ENCODE data around the gene TRNP1.
A peak's percentile ranks its signal among the peaks of the same experiment; 100 is the strongest.

TRNP1 gene

DNA sequence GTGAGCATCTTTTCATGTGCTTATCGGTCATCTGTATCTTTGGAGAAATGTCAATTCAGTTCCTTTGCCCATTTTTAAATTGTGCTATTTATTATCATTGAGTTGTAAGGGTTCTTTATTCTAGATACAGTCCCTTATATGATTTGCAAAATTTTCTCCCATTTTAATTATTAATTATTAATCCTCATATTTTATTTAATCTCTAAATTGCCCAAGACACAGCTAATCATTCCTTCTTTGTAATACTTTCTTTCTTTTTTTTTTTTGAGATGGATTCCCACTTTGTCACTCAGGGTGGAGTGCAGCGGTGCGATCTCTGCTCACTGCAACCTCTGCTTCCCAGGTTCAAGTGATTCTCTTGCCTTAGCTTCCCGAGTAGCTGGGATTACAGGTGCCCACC lies 32.2 kb downstream of the TRNP1 start:
- DNase-seq (ENCODE audit: low read depth in 1 of 2, low spot score in 1 of 2) = no peak

DNA sequence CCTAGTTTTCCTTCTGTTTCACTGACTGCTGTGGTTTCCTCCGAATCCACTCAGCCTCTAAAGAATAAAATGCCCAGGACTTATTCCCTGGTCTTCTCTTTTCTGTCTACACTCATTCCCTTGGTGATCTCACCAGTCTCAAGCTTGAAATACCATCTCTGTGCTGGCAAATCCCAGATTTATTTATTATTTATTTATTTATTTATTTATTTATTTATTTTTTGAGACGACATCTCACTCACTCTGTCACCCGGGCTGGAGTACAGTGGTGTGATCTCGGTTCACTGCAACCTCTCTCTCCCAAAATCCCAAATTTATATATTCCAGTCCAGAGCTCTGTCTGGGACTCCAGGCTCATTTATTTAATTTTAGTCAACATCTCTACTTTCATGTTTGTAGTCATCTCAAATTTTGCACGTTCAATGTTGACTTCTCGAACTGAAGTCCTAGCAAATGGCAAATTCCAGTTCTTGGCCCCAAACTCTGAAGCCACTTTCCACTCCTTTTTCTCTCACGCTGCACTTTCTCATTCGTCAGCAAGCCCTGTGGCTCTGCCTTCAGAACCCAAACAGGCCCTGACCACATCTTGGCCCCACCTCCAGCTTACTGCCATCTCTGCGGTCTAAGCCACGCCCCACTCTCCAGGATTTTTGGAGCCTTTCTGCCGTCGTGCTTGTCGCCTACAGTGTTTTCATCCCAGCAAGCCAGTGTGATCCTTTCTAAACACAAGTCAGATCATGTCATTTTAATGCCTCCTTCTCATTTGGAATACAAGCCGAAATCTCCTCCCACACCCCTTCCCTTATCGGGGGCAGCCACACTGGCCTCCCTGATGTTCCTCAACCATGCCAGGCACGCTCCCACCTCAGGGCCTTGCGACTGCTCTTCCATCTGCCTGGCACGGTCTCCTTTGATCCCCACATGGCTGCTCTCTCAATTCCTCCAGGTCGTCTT lies 33.4 kb downstream of the TRNP1 start:
- no peak for DNase-seq (ENCODE audit: low read depth in 1 of 2, low spot score in 1 of 2)

DNA sequence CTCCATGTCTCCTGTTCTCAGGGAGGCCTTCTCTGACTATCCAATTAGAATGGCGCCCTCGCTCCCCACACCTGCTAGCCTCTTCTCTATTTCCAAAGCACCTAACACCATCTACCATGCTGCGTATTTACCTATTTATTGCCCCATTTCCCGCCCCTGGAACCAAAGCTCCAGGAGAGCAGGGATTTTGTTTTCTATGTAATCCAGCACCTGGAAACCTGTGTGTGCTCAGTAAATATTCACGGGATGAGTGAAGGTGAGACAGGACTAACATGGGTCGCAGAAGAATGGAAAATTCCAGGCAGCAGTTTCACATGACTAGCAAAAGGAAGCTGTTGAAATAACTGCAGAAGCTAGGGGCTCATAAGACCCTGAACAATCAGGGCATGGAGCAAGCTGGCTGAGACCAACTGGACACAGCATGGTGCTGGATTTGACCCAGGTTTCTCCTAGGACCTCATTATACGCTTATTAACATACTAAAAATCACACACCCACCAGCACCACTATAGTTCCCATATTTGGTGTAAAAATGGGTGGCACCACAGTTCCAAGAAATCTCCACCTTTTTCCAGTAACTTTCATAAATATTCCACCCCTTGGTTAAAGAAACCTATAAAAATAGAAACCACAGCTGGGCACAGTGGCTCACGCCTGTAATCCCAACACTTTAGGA lies 34.2 kb downstream of the TRNP1 start:
- no peak for DNase-seq (ENCODE audit: low read depth in 1 of 2, low spot score in 1 of 2)

DNA sequence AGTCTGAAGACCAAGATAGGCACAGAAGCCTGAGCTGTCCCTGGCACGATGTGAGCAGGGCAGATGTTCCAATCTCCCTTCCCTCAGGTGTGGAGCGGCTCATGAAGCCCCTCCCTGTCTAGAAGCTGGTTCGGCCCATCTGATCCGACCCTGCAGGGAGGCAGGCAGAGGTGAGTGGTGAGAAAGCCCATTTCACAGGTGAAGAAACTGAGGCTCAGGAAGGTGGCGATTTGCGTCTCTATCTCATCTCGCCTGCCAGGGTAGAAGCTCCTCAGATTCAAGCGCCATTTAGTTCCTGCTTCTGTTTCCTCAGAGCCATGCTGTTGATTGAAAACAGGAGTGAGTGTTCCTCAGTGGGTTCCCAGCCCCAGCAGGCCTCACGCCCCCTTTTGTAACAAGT lies 36.0 kb downstream of the TRNP1 start:
- no peak for DNase-seq (ENCODE audit: low read depth in 1 of 2, low spot score in 1 of 2)

DNA sequence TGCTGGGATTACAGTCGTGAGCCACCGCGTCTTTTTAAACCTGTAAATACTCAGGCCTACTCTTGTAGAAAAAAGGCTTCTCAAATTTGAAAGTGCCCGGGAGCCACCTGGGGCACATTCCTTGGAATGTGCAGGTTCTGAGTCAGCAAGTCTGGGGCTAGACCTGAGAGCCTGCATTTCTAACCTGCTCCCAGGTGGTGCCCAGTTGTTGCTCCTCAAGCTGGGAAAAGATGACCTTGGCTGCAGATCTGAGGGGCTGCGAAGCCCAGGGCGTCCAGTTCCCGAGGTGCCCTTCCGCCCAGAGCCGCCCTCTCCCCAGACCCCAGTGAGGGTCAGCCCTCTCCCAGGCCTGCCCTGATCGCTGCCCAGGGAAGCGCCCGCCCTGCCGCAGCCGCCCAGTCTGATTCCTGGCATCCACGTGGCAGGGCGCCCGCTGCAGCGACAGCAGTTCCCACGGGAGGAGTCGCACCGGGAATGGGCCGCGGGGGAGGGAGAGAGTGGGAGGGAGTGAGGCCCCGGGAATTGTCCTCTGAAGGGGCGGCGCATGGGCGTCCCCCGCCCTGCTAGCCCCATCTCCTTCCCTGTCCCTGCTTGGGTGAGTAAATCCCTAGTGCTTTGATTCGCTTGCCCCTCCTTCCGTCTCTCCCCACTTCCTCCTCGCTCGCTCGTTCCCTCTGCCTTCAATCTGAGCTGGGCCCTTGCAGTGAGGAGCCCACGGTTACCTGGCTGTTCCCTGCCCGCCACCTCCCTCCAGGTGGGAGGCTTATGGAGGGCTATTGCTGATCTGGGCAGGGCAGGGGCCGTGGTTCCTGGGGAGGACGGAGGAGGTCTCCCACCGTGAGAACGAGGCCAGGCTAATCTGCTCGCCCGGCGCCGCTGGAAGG lies 38.0 kb downstream of the TRNP1 start:
- no peak for DNase-seq (ENCODE audit: low read depth in 1 of 2, low spot score in 1 of 2)

DNA sequence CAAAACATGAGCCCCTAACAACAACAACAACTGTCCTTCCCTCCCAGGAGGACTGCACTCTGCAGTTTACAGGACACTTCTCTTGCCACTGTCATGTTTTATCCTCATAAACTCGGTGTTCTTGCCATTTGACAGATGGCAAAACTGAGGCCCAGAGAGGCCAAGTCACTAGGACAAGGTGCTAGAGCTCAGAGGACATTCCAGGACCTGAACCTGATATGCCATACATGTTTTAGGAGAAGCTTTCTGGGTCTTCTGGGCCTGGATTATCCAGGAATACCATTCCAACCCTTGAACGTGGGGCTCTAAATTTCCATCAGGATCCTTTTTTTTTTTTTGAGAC lies 38.6 kb downstream of the TRNP1 start:
- DNase-seq (ENCODE audit: low read depth in 1 of 2, low spot score in 1 of 2) = no peak

DNA sequence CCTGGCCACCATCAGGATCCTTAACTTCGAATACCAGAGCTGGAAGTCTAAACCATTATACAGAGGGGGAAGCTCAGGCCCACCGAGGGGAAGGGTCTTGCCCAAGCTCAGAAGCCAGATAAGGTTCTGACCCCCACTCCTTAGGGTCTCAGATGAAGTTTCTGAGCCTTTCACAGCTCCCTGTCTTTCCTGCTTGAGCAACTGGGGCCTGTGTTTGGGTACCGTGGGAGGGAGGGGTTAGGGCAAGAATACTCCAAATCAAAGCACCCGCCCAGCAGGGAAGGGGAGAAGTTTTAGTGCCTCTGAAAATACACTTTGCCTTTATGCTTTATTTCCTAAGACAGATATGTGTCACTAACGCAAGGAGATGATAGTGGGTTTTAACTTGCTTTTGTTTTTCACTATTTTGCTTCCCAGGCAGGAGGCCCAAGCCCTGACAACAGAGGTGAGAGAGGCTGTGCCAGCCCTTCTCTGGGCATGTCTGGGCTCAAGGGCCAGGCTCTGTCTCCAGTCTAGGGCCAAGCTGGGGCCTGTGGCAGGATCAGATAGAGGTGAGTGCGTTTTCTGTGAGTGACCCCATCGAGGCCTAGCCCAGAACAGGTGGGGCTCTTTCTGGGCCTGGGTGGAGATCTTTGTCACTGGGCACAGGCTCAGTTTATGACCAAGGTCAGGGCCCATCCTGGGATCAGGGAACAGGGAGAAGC lies 39.7 kb downstream of the TRNP1 start:
- DNase-seq (ENCODE audit: low read depth in 1 of 2, low spot score in 1 of 2) = no peak

DNA sequence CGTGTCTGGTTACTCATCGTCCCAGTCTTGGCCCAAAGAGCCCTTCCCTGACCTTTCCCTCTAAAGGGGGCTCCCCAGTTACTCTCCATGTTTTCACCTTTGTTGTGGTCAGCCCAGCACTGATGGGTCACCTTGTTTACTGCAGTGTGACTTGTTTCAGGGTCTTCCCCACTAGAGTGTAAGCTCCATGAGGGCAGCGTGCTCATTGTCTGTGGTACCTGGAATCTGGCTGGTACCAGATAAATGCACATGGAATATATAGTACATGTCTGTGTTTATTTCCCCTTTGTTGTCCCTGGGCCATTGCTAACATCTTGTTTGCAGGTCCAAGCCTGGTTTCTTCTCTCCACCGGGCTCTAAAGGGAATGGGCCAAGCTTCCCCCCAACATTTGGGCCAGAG lies 41.9 kb downstream of the TRNP1 start:
- no peak for DNase-seq (ENCODE audit: low read depth in 1 of 2, low spot score in 1 of 2)

DNA sequence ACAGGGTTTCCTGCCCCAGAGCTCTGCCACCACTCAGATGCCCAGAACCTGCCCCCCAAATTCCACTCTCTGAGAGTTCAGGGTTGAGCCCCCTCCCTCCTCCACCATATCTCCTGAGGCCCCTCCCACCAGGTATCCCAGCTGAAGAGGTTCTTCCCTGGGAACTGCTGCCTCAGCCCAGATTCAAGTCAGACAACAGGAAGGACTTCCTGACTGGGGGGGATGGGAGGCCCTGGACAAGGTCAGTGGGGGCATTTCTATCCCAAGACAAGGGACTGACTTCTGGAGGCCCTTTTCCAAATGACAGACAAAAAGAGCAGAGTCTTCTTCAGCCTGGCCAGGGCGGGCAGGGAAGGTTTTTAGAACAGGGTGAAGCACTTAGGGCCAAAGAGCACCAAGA lies 43.2 kb downstream of the TRNP1 start:
- no peak for DNase-seq (ENCODE audit: low read depth in 1 of 2, low spot score in 1 of 2)

DNA sequence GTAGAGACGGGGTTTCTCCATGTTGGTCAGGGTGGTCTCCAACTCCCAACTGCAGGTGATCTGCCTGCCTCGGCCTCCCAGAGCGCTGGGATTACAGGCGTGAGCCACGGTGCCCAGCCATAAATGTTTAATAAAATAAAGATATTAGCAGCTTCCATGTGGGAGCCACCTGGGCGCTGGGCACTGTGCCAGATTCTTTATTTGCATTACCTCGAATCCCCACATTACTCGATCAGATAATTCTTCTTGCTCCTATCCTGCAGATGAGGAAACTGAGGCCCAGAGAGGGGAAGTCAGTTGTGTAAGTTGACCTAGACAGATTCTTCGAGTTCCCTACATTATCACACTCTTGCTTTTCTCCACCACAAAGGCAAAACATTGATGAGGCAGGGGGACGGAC lies 44.0 kb downstream of the TRNP1 start:
- no peak for DNase-seq (ENCODE audit: low read depth in 1 of 2, low spot score in 1 of 2)

DNA sequence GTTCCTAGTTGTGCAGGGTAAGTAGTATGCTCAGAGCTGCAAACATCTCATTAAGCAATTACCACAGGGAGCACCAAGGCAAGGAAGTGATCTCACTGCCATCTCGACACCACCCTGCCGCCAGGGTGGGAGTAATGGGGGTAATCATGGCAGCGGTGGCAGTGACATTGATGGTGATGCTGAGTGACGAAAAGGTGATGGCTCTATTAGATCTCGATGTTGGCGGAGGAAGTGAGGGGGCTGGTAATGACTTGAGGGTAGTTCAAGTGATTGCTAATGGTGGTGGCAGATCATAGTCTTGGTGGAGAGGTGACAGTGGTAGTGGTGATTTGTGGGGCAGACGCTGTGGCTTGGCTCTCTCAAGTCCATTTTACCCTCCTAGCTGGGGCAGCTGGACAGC lies 44.5 kb downstream of the TRNP1 start:
- DNase-seq (ENCODE audit: low read depth in 1 of 2, low spot score in 1 of 2) = no peak

DNA sequence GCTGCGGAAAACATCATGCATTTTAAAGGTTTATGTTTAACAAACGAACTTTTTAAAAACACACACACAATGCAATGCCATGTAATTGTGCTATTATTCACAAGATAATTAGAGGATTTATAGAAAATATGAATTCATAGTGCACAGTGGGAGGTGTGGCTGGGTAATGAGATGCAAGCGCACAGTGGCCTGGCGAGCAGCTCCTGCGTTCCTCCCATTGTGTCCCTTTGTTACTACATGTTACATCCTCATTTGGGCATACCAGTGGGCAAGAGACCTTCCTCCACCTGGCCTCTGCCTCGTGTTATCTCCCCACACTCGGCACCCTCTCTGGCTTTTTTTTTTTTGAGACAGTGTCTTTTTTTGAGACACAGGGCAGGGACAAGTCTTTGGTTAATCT lies 49.2 kb downstream of the TRNP1 start:
- no peak for DNase-seq (ENCODE audit: low read depth in 1 of 2, low spot score in 1 of 2)

DNA sequence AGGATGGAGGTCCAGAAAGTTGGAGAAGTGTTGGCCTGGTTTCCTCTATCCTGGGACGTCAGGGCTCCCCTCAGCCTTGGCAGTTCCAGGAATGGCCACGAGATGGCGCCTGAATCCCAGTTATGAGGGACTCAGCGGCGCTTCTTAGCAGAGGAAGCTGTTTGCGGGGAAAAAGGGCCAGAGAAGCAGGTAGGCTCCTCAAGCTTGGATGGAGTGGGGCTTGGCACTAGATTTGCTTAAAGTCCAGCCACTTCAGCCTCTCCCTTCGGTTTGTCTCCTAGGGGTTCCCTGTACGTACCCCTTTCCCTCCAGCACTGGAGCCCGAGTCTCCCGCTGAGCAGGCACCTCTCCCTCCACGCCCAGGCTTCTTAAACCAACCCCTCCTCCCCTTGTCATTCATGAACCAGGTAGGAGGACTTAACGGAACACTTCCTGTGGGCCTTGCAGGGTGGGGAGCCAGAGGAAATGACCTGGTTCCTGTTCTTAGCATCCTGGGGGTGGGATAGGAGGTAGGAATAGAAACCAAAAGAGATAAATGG lies 51.2 kb downstream of the TRNP1 start:
- peak; percentile 80 to 96 for DNase-seq (ENCODE audit: low read depth in 1 of 2, low spot score in 1 of 2)

DNA sequence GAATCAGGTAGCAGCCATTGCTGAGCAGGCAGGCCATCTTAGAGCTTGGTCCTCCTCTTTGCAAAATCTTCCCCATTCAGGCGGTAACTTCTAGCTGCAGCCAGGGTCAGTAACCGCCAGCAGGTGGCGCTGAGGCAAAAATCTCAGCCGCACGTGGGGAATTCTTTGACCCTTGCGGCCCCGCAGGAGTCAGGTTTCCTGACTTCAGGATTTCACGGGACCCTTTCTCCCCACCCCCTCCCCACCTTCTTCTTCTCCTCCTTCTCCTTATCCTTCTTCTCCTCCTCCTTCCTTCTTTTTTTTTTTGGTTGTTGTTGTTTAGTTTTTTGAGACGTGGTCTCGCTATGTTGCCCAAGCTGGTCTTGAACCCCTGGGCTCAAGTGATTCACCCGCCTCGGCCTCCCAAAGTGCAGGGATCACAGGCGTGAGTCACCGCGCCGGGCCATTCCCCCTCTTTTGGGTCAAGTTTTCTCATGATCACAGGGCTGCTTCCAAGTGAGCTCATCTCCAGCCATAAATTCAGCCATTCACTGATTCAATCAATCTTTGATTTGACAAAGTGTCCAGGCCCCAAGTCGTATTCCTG lies 52.6 kb downstream of the TRNP1 start:
- peak; percentile 32 to 39 for DNase-seq (ENCODE audit: low read depth in 1 of 2, low spot score in 1 of 2)

DNA sequence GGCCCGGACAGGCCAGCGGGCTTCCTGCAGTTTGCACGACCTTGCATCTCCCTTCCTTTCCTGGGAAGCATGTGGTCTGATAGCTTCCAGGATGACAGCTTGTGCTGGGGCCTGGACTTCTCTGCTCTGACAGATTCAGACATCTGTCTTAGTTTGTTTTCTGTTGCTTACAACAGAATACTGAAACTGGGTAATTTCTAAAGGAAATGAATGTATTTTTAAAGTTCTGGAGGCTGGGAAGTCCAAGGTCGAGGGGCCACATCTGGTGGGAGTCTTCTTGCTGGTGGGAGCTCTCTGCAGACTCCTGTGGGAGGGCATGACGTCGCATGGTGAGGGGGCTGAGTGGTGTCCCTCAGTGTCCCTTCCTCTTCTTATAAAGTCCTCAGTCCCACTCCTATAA lies 54.4 kb downstream of the TRNP1 start:
- DNase-seq (ENCODE audit: low read depth in 1 of 2, low spot score in 1 of 2) = no peak

DNA sequence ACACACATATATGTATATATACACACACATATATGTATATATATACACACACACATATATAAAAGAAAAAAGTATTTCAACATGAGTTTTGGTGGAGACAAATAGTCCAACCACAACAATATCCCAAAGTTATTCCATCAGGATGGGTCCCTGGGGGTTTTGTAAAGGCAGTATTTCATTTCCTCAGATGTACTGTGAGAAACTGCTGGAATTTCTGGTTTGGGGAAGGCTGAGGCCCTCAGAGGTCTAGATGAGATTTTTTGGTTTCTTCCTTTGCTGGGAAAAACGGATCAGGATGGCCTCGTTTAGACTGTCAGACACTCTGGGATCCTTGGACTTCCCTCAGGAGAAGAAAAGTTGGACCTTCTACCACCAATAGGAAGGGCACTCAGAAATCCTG lies 55.6 kb downstream of the TRNP1 start:
- no peak for DNase-seq (ENCODE audit: low read depth in 1 of 2, low spot score in 1 of 2)

DNA sequence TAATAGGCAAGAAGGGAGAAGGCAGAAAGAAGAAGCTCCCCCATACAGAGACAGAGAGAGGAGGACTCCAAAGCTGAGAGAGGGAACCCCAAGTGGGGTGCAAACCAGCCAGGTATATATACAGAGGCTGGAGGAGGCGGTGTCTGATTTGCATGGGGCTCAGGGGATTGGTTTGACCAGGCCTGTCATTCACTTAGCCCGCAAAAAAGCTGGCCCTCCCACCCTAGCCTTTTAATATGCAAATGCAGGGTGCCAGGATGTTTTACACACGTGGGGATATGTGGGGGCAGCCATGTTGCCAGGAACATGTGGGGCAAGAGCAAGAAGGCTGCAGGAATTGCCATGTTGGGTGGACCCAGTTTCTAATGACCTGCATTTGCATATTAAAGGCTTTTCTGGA lies 56.1 kb downstream of the TRNP1 start:
- DNase-seq (ENCODE audit: low read depth in 1 of 2, low spot score in 1 of 2) = no peak
